ENCODE data around the gene SLC25A1.
"Not testable (repeated sequence)": the region's sequence is repeated elsewhere in the genome, so short reads cannot be mapped to it uniquely, and the experiment has no call there.

Gene SLC25A1

GRCh38 chr22:19179497-19180048 lies 1.0 kb upstream of the SLC25A1 start:
- peak in 1 of 2 donors; percentile 49 for DNase-seq

- peak in 1 of 2 donors; percentile 60 for DNase-seq
These were observed 375 bp downstream of the SLC25A1 start for GRCh38 chr22:19178065-19178656.

- DNase-seq: no peak
These were observed 1.1 kb downstream of the SLC25A1 start for GRCh38 chr22:19177164-19178064.

- peak in 1 of 2 donors; percentile 19 for DNase-seq
These were observed 1.8 kb downstream of the SLC25A1 start for GRCh38 chr22:19176732-19177131.

DNA sequence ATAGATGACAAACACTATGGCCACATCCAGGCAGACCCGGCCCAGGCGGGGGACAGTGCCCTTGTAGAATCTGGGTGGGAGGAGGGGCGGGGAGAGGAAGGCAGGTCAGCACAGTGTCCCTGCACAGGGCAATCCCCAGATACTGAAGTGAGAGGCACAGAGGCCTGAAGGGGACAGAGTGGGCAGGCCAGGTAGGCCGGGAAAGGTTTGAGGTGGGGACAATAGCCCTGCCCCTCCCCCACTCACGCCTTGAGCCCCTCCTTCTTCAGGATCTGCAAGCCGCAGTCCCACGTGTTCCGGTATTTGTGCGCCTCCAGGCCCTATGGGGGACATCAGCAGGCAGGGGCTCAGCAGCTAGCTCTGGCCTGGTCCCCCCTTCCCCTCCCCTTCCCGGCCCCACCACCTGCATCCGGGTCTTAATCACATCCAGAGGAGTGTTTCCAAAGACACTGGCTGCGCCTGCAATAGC lies 2.3 kb downstream of the SLC25A1 start:
- peak in 1 of 2 donors; percentile 8 for DNase-seq

GRCh38 chr22:19175602-19176174 lies 2.8 kb downstream of the SLC25A1 start:
- peak in 1 of 2 donors; percentile 19 for DNase-seq

DNA sequence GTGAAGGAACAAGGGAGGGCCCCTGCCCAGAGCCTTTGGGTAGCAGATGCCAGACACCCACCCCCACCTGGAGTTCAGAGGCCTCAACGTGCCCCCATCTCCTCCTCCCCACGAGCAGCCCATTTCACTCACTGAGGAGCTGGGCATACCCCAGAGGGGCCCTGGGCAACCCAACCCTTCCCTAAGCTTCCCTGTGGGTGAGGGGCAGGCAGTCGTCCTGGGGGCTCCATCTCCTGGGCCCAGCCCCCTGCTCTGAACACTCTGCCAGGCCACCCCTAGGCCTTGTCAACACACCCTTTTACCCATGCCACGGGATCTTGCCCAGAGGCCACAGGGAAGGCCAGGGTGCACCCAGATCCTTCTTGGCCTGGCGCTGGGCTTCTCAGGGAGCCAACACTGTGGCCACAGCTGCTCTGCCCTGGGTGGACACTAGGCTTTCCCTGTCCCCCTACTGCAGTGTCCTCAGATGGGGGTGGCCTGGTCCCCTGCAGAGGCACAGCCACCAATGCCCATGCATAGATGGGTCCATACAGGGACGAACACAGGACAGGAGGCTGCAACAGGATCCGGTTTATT lies 3.4 kb downstream of the SLC25A1 start:
- DNase-seq: no peak

GRCh38 chr22:19174106-19175025 lies 4.2 kb downstream of the SLC25A1 start:
- no peak for DNase-seq

DNA sequence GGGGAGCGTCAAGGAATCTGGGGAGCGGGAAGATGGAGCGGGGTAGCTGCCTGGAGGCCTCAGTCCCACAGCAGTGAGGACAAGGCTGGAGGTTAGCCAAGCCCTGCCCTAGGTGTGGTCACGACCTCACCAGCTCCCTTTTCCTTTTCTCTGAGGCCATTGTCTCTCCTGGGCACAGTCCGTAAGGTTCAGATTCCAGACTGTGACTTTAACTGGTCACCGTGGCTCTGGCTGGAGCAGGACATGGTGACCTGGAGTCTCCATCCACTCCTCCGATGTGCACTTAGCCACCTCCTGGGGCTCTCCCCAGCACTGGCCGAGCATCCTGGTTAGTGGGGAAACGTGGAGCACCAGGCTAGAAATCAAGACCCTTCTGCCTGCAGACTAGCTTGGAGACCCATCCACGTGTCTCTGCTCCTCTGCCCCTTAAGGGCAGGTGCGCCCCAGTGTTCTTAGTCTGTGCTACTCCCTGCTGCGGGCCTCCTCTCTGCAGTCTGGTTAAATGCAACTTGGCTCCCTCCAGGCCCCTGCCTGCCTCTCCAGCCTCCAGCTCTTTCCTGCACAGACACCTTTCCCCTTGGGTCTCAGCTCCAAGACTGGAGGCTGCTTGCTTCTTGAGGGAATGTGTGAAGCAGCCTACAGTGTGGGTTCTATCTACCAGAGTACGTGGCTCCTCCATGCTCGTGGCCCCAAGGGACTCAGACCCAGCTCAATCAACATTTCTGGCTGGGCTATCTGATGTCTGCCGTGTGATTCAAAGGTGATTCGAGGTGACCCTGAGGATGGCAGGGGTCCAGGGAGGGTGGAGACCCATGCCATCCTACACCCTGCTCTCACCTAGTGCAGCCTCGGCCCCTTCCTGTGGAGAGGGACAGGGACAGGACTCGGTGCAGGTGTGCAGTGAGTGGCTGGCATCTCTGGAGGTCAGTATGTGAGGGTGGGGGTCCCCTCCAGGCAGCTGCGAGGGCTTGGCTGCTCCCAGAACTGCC lies 5.2 kb downstream of the SLC25A1 start:
- DNase-seq: no peak

DNA sequence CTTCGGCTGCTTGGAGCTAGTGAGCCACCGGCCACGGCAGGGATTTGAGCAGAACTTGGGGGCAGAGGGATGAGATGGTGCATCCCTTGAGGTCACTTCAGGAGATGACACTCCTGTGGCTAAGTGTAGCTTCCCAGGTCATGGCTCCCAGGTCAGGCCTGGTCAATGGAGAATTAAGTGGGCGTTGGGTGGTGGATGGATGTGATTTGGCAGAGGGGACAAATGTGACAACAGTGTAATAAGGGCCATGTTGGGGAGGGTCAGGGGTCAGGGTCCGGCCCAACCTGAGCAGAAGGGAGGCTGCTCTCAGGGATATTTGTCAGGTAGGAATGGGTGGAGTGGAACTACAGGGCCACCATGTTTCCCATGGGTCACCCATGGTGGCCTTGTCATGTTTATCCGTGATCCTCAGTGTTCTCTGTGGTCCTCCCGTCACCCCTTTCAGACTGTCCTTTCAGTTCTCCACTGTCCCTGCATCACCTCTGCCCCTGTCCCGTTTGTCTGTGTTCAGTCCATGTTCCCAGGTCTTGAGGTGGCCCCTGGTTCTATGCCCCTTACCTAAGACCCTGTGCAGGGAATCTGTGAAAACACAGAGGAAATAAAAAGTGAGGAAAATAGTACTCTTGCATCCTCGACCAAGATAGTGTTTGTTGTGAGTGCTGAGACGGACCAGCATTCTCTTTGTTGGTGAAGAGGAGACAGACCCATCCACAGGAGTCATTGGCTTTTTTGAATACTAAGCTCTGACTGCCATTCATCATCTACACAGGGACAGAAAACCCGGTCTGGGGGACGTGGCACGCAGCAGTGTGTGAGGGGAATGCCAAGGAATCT lies 6.1 kb downstream of the SLC25A1 start:
- no peak for DNase-seq

DNA sequence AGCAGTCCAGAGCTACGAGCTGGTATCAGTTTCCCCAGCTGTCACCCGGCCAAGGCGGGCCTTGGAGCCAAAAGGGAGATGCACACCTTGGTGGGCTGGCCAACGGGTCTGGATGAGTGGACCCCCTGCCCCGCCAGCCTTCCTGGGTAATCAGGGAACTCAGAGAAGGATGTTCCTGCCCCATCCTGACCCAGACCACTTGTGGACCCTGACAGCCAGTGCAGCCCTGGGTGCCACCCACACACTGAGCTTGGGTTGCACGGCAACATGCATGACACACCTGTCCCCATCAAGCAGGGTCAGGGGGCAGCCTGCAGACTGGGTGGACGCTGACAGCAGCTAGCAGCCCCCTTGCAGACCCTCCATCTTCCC lies 8.6 kb downstream of the SLC25A1 start:
- DNase-seq: peak in 1 of 2 donors; percentile 13

- peak in 1 of 2 donors; percentile 20 for DNase-seq
These were observed 9.3 kb downstream of the SLC25A1 start for GRCh38 chr22:19169002-19169946.

GRCh38 chr22:19168088-19168890 lies 10.2 kb downstream of the SLC25A1 start:
- no peak for DNase-seq

DNA sequence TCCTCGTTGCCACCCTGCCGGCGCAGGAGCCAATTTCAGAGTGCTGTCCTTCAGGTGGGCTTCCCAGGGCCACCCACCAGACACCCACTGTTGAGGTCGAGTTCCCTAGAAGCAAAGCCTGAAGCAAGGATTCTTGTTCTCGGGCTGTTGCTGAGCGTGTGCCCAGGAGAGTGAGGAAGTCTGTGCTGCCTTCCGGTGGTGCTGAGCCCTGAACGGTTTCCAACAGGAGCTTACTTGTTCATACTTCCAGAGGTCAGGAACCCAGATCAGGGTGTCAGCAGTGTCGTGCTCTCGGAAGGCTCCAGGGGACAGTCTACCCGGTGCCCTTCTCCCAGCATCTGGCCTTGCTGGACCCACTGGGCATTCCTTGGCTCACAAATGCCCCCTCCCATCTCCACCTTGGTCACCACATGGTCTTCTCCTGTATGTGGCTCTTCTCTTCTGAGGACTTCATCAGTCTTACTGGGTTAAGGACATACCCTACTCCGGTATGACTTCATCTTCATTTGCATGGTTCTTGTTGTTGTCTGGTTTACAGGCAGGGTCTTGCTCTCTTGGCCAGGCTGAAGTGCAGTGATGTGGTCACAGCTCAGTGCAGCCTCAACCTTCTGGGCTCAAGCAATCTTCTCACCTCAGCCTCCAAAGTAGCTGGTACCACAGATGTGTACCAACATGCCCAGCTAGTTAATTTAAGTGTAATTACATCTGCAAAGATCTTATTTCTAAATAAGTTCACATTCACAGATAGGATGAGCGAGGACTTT lies 11.2 kb downstream of the SLC25A1 start:
- no peak for DNase-seq

- DNase-seq: no peak
These were observed 12.1 kb downstream of the SLC25A1 start for GRCh38 chr22:19166421-19166820.

GRCh38 chr22:19164425-19164824 lies 14.1 kb downstream of the SLC25A1 start:
- no peak for DNase-seq

DNA sequence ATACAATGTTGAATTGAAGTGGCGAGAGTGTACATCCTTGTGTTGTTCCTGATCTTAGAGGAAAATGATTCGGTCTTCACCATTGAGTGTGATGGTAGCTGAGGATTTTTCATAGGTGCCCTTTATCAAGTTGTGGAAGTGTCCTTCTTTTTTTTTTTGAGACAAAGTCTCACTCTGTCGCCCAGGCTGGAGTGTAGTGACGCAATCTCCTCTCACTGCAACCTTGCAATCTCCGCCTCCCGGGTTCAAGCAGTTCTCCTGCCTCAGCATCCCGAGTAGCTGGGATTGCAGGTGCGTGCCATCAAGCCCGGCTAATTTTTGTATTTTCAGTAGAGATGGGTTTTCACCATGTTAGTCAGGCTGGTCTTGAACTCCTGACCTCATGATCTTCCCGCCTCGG lies 19.9 kb downstream of the SLC25A1 start:
- not testable (repeated sequence) for DNase-seq
